GM12891 (cell line): ENCODE measurements around the gene INPP5D.
A peak's percentile ranks its signal among the peaks of the same experiment; 100 is the strongest.
"Not testable (repeated sequence)": the region's sequence is repeated elsewhere in the genome, so short reads cannot be mapped to it uniquely, and the experiment has no call there.

Experiments used
- DNase-seq: peaks from one replicate; pipeline ENCODE4 v3.0.0; 2011; ENCODE audit warnings: low spot score; ENCODE audit not compliant: insufficient read length
- FAIRE-seq: peaks from 2 replicates; lab custom pipeline; 2011; peaks lifted over from hg19 to GRCh38; lab: Jason Lieb, UNC
- PAX5 ChIP-seq: IDR thresholded peaks from 2 replicates; pipeline ENCODE4 v1.6.1; 2011; ENCODE audit warnings: low read length, moderate library complexity, mild to moderate bottlenecking; ENCODE audit not compliant: insufficient read depth, severe bottlenecking
- POLR2A ChIP-seq: IDR thresholded peaks from 2 replicates; pipeline ENCODE4 v1.6.1; 2011; ENCODE audit warnings: low read depth, low read length, control low read depth
- POLR2AphosphoS5 ChIP-seq: IDR thresholded peaks from 2 replicates; pipeline ENCODE4 v1.6.1; 2011; ENCODE audit warnings: low read depth, low read length, control low read depth
- POU2F2 ChIP-seq: IDR thresholded peaks from 2 replicates; pipeline ENCODE4 v1.6.1; 2011; ENCODE audit warnings: low read depth, mild to moderate bottlenecking, control low read depth, low read length, moderate library complexity
- SPI1 ChIP-seq: IDR thresholded peaks from 2 replicates; pipeline ENCODE4 v1.6.1; 2011; ENCODE audit warnings: low read depth, low read length, control low read depth
- TAF1 ChIP-seq: IDR thresholded peaks from 2 replicates; pipeline ENCODE4 v1.6.1; 2011; ENCODE audit warnings: low read depth, low read length, control low read depth

The INPP5D gene

GRCh38 chr2:233089851-233090250 is 29.7 kb downstream of the INPP5D start:
- no peak for DNase-seq
- no peak for FAIRE-seq
- 0 out of 2 replicates have a peak, but pooled peaks have one; percentile 22 for TF ChIP-seq POLR2AphosphoS5
- no peak for TF ChIP-seq POLR2A

- no peak for TF ChIP-seq POU2F2
- TF ChIP-seq POLR2A = no peak
- TF ChIP-seq TAF1 = no peak
- TF ChIP-seq SPI1 = no peak
- no peak for TF ChIP-seq POLR2AphosphoS5
- TF ChIP-seq PAX5 = no peak
- no peak for FAIRE-seq
- no peak for DNase-seq
Observed at GRCh38 chr2:233090879-233091278, 30.7 kb downstream of the INPP5D start.

- TF ChIP-seq POLR2AphosphoS5 (no peak), POLR2A (no peak), POU2F2 (no peak), TAF1 (no peak), PAX5 (no peak), SPI1 (no peak)
- DNase-seq (no peak), FAIRE-seq (no peak)
Observed at GRCh38 chr2:233091595-233092375, 31.6 kb downstream of the INPP5D start.

- peak; percentile 79 for TF ChIP-seq SPI1
- TF ChIP-seq POU2F2 = no peak
- peak; percentile 38; the same call in 1 of the 2 replicates for TF ChIP-seq POLR2A
- TF ChIP-seq POLR2AphosphoS5 = 0 out of 2 replicates have a peak, but pooled peaks have one; percentile 25
- FAIRE-seq (peak; percentile 72), DNase-seq (no peak)
Observed at GRCh38 chr2:233092432-233093165, 32.5 kb downstream of the INPP5D start.

- DNase-seq (no peak), FAIRE-seq (no peak)
- TF ChIP-seq SPI1 (no peak), PAX5 (no peak), POLR2A (no peak), POLR2AphosphoS5 (no peak), POU2F2 (no peak), TAF1 (no peak)
Observed at GRCh38 chr2:233093166-233093448, 33.0 kb downstream of the INPP5D start.

GRCh38 chr2:233093721-233094120 is 33.6 kb downstream of the INPP5D start:
- TF ChIP-seq SPI1 (no peak), PAX5 (no peak), POU2F2 (no peak), POLR2A (no peak), TAF1 (no peak), POLR2AphosphoS5 (no peak)
- FAIRE-seq (no peak), DNase-seq (no peak)

GRCh38 chr2:233094614-233095013 is 34.5 kb downstream of the INPP5D start:
- no peak for DNase-seq
- FAIRE-seq = no peak
- TF ChIP-seq POU2F2 (no peak), POLR2A (no peak), POLR2AphosphoS5 (no peak), SPI1 (no peak), PAX5 (no peak), TAF1 (no peak)

GRCh38 chr2:233096006-233096405 is 35.9 kb downstream of the INPP5D start:
- TF ChIP-seq POLR2A = no peak
- no peak for TF ChIP-seq POLR2AphosphoS5
- DNase-seq = no peak
- FAIRE-seq = no peak

GRCh38 chr2:233098618-233099017 is 38.5 kb downstream of the INPP5D start:
- FAIRE-seq (no peak), DNase-seq (no peak)
- 0 out of 2 replicates have a peak, but pooled peaks have one; percentile 41 for TF ChIP-seq POLR2AphosphoS5
- TF ChIP-seq POU2F2 = no peak
- TF ChIP-seq TAF1 = no peak
- TF ChIP-seq SPI1 = no peak

- TF ChIP-seq SPI1 = 0 out of 2 replicates have a peak, but pooled peaks have one; percentile 12
- not testable (repeated sequence) for FAIRE-seq, DNase-seq
Observed at GRCh38 chr2:233099820-233100191, 39.7 kb downstream of the INPP5D start.
